HuH-7.5 (cell line): ENCODE results near the gene GAP43.
"Not testable (repeated sequence)": the region's sequence is repeated elsewhere in the genome, so short reads cannot be mapped to it uniquely, and the experiment has no call there.

ENCODE experiments used
- DNase-seq: peaks from one replicate; pipeline ENCODE4 v3.0.0; 2011; ENCODE audit warnings: low spot score

The GAP43 gene

GRCh38 chr3:115698851-115699591 is 75.7 kb downstream of the GAP43 start:
- no peak for DNase-seq

DNA sequence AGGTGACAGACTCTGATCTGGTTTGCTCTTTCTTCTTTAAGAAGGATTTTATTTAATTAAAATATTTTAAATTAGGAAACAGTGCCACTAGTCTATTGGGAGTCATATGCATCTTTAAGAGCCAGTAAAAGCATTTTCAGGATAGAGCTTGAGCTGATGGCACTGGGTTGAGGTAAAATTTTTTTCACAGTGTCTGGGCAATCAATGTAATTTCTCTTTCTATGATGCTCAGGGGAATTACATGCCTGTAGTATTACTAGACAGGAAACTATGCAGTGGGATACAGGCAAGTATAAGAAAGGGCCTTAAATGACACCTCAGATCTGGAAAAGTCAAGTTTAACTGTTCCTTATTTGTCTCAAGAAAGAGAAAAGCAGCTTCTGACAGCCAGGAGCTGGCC is 76.4 kb downstream of the GAP43 start:
- no peak for DNase-seq

DNA sequence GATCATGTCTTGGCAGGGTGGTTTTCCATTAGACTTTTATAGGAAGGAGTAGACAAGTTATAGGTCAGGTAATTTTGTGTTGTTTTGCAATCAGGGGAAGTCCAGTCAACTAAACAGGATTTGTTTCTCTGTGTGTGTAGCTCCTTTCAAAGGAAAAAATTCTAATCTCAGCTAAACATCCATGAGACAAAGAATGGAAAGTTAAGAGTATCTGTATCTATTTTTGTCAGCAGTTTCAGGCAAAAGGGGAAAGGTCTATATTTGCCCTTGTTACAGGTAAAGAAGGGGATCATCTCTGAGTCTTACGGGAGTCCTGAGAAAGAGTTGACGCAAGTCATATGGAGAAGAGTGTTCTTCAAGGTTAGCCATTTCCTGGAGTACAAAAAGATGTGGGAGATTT is 79.3 kb downstream of the GAP43 start:
- no peak for DNase-seq

DNA sequence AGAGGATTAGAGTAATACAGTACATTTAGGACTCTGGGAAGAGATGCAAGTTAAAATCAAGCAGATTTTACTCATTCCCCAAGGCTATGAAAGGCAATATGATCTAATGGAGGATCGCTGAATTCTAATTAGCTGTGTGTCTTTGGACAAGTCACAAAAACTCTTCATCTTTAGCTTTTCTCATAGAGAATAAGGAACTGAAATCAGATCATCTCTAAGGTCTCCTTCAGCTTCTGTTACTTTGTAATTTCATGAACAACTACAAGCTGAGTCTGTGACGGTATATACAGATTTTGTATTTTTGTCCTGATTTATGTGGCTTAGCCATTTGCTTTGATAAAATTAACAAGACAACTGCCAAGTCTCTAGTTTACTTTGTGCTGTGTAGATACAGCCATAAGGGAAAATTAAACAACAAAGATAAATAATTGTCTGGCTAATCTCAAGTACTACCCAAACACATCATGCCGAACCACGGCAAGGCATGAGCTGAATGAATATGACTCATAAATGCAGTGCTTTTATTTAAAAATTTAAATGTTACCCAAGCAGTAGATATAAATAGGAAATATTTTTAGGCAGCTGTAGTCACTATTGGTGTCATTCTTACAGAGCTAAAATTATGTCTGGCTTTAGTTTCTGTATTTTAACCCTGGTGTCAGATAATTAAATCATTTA is 81.5 kb downstream of the GAP43 start:
- DNase-seq, result no peak

DNA sequence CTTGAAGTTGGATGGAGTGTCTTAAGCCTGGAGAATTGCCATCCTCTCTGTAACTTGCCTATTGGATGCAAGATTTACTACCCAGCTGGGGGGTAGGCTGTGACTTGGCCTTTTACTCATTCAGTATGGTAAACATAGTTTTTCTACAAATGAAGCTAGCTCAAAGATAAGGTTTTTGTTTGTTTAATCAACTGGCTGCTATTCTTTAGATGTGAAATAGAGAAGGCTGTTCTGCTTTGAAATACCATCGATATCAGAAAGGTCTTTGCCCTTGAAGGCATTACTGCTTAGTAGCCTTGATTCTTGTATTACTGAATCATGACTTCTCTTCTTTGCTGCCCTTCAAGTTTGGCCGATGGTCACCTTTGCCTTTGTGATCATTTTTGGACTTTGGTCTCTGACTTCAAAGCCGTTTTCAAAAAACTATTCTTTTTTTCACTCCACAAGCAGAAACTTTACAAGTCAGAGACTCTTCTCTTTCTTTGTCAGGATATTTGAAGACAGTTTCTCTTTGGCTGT is 83.1 kb downstream of the GAP43 start:
- DNase-seq, result no peak

- DNase-seq, result no peak
These were observed 85.2 kb downstream of the GAP43 start for GRCh38 chr3:115708540-115708939.

DNA sequence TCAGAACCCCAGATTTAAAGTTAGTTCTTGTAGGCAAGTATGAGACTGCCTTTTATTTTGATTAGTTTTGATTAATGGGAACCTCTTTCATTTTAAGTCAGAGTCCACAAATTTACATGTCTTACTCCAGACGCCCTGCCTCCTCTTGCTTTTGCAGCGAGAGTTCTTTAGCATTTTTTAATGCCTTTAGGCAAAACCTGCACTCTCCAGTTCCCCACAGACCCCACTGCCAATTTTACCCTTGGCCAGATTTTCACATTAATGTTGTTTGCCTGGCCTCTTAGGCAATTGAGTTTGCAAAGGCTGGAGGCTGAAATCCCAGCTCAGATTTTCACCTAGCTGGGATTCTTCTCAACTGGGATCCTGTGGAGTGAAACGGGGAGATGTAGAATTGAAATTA is 85.8 kb downstream of the GAP43 start:
- no peak for DNase-seq

- DNase-seq, result no peak
These were observed 86.6 kb downstream of the GAP43 start for GRCh38 chr3:115709931-115710330.

DNA sequence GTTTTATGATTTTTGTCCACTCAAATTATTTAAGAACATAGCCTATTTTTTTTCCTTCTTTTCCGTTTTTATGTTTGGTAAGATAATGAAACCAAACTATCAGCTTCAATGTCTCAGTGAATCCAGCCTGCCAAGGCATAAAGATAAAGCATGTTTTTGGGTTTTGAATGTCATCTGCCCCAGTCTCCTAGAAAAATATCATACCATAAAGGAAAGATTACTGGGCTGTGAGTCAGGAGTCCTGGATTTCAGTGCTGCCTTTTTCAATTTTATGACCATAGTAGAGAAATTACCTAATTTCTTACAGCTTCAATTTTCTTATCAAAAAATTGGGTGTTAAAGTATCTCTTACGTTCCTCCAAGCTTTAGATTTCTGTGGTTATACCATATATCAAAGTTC is 87.5 kb downstream of the GAP43 start:
- DNase-seq, result no peak

GRCh38 chr3:115712871-115713270 is 89.6 kb downstream of the GAP43 start:
- no peak for DNase-seq

DNA sequence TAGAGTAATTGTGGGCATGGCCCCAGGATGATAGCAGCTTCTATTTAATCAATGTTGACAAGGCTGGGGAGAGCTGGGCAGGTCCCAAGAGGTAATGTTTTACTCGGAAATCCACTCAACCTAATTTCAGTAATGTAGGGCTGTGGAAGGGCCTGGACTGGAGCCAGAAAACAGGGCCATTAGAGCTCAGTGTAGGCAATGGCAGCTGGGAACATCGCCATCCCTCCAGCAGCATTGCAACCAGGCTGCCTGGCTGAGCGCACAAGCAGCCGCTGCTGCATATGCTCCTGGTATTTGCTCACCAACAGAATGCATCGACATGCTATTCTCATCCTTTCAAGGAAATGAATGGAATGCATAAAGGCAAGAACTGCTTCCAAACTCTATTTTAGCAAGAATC is 90.0 kb downstream of the GAP43 start:
- no peak for DNase-seq

GRCh38 chr3:115715241-115715745 is 92.0 kb downstream of the GAP43 start:
- DNase-seq, result no peak

DNA sequence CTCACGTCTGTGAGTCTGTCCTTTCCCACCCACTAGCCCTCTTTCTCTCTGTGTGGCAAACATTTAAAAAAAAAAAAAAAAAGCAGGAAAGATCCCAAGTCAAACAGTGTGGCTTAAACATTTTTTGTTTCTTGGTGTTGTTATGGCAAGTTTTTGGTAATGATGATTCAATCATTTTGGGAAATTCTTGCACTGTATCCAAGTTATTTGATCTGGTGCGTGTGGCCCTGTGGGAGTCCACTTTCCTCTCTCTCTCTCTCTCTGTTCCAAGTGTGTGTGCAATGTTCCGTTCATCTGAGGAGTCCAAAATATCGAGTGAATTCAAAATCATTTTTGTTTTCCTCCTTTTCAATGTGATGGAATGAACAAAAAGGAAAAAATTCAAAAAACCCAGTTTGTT is 97.7 kb downstream of the GAP43 start:
- no peak for DNase-seq

GRCh38 chr3:115725800-115726199 is 102.5 kb downstream of the GAP43 start:
- DNase-seq, result no peak

GRCh38 chr3:115727135-115727534 is 103.8 kb downstream of the GAP43 start:
- no peak for DNase-seq

- no peak for DNase-seq
These were observed 104.7 kb downstream of the GAP43 start for GRCh38 chr3:115728013-115728412.

DNA sequence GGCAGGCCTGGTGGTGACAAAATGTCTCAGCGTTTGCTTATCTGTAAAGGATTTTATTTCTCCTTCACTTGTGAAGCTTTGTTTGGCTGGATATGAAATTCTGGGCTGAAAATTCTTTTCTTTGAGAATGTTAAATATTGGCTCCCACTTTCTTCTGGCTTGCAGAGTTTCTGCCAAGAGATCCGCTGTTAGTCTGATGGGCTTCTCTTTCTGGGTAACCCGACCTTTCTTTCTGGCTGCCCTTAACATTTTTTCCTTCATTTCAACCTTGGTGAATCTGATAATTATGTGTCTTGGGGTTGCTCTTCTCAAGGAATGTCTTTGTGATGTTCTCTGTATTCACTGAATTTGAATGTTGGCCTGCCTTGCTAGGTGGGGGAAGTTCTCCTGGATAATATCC is 113.0 kb downstream of the GAP43 start:
- DNase-seq, result not testable (repeated sequence)

DNA sequence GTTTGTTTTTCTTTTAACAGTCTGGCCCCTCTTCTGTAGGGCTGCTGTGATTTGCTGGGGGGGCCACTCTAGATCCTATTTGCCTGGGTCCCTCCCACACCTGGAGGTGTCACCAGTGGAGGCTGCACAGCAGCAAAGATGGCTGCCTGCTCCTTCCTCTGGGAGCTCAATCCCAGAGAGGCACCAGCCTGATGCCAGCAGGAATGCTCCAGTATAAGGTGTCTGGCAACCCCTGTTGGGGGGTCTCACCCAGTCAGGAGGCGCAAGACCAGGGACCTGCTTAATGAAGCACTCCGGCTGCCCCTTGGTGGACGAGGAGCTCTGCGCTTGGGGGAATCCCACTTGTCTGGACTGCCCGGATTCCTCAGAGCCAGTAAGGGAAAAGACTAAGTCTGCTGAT is 118.3 kb downstream of the GAP43 start:
- DNase-seq, result no peak

DNA sequence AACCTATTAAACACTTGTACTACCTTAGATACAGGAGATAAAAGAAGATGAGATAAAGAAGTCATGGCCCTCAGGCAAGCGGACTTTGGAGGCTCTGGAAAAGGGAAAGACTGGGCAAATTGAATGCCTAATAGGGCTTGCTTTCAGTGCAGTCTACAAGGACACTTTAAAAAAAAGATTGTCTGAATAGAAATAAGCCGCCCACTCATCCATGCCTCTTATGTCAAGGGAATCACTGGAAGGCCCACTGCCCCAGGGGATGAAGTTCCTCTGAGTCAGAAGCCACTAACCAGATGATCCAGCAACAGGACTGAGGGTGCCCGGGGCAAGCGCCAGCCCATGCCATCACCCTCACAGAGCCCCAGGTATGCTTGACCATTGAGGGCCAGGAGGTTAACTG is 121.2 kb downstream of the GAP43 start:
- not testable (repeated sequence) for DNase-seq

DNA sequence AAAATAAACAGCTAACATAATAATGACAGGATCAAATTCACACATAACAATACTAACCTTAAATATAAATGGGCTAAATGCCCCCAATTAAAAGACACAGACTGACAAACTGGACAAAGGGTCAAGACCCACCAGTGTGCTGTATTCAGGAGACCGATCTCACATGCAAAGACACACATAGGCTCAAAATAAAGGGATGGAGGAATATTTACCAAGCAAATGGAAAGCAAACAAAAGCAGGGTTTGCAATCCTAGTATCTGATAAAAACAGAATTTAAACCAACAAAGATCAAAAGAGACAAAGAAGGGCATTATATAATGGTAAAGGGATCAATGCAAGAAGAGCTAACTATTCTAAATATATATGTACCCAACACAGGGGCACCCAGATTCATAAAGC is 129.7 kb downstream of the GAP43 start:
- DNase-seq, result not testable (repeated sequence)

DNA sequence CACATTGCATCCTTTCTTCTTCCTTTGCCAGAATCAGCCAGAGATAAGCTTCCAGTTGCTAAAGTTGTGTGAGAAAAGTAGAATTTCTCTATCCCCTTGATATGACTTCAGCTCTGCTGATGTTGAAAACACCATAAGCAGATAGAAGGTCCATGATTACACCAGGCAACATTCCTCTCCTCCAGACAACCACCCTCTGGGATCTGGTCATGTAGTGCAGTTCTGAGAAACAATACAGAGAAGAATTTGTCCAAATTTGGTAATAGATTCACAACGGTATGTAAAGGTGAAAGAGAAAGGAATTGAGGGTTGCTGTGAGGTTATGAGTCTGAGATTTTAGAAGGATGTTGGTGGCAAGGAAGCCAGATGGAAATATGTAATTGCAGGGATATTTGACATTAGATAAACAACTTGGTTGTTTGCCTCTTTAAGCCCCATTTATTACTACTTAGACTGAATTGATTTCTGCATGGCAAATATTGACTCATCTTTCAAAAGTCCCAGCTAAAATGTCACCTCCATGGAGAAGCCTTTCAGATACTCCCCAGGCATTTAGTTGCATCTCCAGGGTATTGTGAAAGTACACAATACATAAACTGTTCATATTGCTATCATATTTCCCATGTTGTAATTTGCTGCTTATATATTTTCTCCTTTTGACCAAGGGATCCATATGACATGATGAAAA is 134.9 kb downstream of the GAP43 start:
- DNase-seq, result no peak

GRCh38 chr3:115760716-115761115 is 137.4 kb downstream of the GAP43 start:
- no peak for DNase-seq

DNA sequence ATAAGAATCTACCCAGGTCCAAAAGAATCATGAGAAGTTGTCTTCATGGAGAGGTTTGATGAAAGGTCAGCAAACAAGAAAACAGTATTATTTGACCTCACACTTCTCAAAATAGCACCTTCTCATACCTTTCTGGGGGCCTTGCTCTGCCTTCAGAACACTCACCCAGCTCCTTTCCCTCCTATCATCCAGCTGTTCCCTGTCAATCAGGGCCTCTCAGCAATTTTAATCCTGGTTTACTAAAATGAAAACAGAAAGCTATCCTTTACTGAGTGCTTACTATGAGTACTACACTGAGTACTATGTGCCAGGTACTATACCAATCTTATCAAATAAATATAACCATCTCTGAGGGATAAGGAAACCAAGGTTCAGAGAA is 138.6 kb downstream of the GAP43 start:
- DNase-seq, result no peak
